Prostate gland (tissue), 2 donors: ENCODE measurements around the gene TRNP1. TPM values are rescaled to one million over a fixed set of nuclear protein-coding genes. Genes with fewer than 3 reads are reported as not detected.
A peak's percentile ranks its signal among the peaks of the same experiment; 100 is the strongest.

ENCODE experiments used
- DNase-seq: peaks from one replicate; pipeline ENCODE4 v3.0.0-alpha.2; 2019; ENCODE audit warnings: low spot score
- H3K27ac ChIP-seq, 2 donors: fragments of 200-600 bp; sonication (generic); 2 replicates each; pipeline ENCODE4 v1.5.1; 2017 to 2019
- H3K27me3 ChIP-seq: fragments of 200-600 bp; sonication (generic); replicated peaks from 2 replicates; pipeline ENCODE4 v1.5.1; 2019; ENCODE audit not compliant: insufficient read depth
- H3K36me3 ChIP-seq, 2 donors: fragments of 200-600 bp; sonication (generic); 1 replicate in 1 of 2; 2 replicates in 1 of 2; pipeline versions ENCODE4 v1.5.1 to v1.8.1; 2017 to 2019
- H3K4me1 ChIP-seq: fragments of 200-600 bp; sonication (generic); replicated peaks from 2 replicates; pipeline ENCODE4 v1.5.1; 2019
- H3K4me3 ChIP-seq, 2 donors: fragments of 200-600 bp; sonication (generic); 2 replicates each; pipeline ENCODE4 v1.5.1; 2017 to 2019
- H3K9me3 ChIP-seq: fragments of 200-600 bp; sonication (generic); 2 replicates; pipeline ENCODE4 v1.5.1; 2017
- CTCF ChIP-seq, 4 experiments: fragments of 200-600 bp in 2 of 4; fragments of 450-650 bp in 2 of 4; sonication (generic) in 2 of 4; IDR thresholded peaks; 1 replicate in 3 of 4; 2 replicates in 1 of 4; pipeline ENCODE4 v1.5.1; 2016 to 2019; ENCODE audit warnings: antibody characterized with exemption in 4 of 4, mild to moderate bottlenecking in 2 of 4, moderate library complexity in 2 of 4
- POLR2A ChIP-seq: fragments of 450-650 bp; IDR thresholded peaks from one replicate; pipeline ENCODE4 v1.6.1; 2016; ENCODE audit warnings: antibody characterized with exemption, mild to moderate bottlenecking
- POLR2AphosphoS5 ChIP-seq: sonication (generic); formaldehyde crosslinking; IDR thresholded peaks from one replicate; pipeline ENCODE4 v1.6.1; 2017; ENCODE audit warnings: antibody characterized with exemption
- WGBS: methylation state at CpG from one replicate; pipeline ENCODE4 v1.1.5; 2018; 5-methylcytosine and 5-hydroxymethylcytosine counted together
- intact Hi-C: fragments of 100-400 bp; cut with DNase I; formaldehyde crosslinking; loops from one replicate; pipeline ENCODE4 v1.14.2; 2022
- total RNA-seq, 2 donors: library from RNA; depleted of rRNA; stranded (reverse); fragments of >200 nt; gene quantifications; one replicate each; pipeline ENCODE4 v1.1.0, GENCODE V29; 2016

The TRNP1 gene
- total RNA-seq, 2 donors from 2014 or later = 21.1 to 30.6 TPM

DNA sequence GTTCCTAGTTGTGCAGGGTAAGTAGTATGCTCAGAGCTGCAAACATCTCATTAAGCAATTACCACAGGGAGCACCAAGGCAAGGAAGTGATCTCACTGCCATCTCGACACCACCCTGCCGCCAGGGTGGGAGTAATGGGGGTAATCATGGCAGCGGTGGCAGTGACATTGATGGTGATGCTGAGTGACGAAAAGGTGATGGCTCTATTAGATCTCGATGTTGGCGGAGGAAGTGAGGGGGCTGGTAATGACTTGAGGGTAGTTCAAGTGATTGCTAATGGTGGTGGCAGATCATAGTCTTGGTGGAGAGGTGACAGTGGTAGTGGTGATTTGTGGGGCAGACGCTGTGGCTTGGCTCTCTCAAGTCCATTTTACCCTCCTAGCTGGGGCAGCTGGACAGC, 44.5 kb downstream of the TRNP1 start:
- TF ChIP-seq POLR2A (no peak), POLR2AphosphoS5 (no peak), CTCF (IDR thresholded peaks at IDR 0.05) (no peak)
- no peak overlapping the region for H3K4me3 ChIP-seq
- H3K9me3 ChIP-seq = no peaks in the 10 kb centered on the region
- no peaks in the 10 kb centered on the region for H3K4me1 ChIP-seq
- no peaks in the 10 kb centered on the region for H3K36me3 ChIP-seq
- intact Hi-C loops = no loop called here
- no peak overlapping the region for H3K27ac ChIP-seq
- no peak for DNase-seq
- no peaks in the 10 kb centered on the region for H3K27me3 ChIP-seq
- WGBS = 74% methylated on average over 7 of the region's 7 CpGs

- H3K36me3 ChIP-seq = no peaks in the 10 kb centered on the region
- DNase-seq = no peak
- no peak overlapping the region for H3K4me3 ChIP-seq
- H3K27ac ChIP-seq = no peak overlapping the region
- no peaks in the 10 kb centered on the region for H3K9me3 ChIP-seq
- H3K4me1 ChIP-seq = no peaks in the 10 kb centered on the region
- H3K27me3 ChIP-seq = no peaks in the 10 kb centered on the region
- no peak for TF ChIP-seq POLR2AphosphoS5
- no peak for TF ChIP-seq CTCF (IDR thresholded peaks at IDR 0.05)
- no peak for TF ChIP-seq POLR2A
- WGBS = 77% methylated on average over 7 of the region's 7 CpGs
- intact Hi-C loops = loop anchor here (10.0 kb wide), 1 partner anchor 352 kb away; the partner anchor contains the start of gene GPR3
Measured at GRCh38 chr1:27042670-27043069, 49.2 kb downstream of the TRNP1 start.

DNA sequence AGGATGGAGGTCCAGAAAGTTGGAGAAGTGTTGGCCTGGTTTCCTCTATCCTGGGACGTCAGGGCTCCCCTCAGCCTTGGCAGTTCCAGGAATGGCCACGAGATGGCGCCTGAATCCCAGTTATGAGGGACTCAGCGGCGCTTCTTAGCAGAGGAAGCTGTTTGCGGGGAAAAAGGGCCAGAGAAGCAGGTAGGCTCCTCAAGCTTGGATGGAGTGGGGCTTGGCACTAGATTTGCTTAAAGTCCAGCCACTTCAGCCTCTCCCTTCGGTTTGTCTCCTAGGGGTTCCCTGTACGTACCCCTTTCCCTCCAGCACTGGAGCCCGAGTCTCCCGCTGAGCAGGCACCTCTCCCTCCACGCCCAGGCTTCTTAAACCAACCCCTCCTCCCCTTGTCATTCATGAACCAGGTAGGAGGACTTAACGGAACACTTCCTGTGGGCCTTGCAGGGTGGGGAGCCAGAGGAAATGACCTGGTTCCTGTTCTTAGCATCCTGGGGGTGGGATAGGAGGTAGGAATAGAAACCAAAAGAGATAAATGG, 51.2 kb downstream of the TRNP1 start:
- no peaks in the 10 kb centered on the region for H3K27me3 ChIP-seq
- H3K9me3 ChIP-seq = no peaks in the 10 kb centered on the region
- TF ChIP-seq POLR2AphosphoS5 (peak; percentile 65), CTCF (IDR thresholded peaks at IDR 0.05) (peak; percentile 93 to 99 (median 98)), POLR2A (no peak)
- H3K27ac ChIP-seq = no peak overlapping the region
- H3K36me3 ChIP-seq = no peaks in the 10 kb centered on the region
- WGBS = 17% methylated on average over 12 of the region's 12 CpGs
- peak; percentile 86 for DNase-seq
- intact Hi-C loops = loop anchor here (2.0 to 10.0 kb wide), 3 partner anchors 48 to 350 kb away; partner anchors contain the start of gene GPR3
- H3K4me3 ChIP-seq = no peak overlapping the region
- no peaks in the 10 kb centered on the region for H3K4me1 ChIP-seq

DNA sequence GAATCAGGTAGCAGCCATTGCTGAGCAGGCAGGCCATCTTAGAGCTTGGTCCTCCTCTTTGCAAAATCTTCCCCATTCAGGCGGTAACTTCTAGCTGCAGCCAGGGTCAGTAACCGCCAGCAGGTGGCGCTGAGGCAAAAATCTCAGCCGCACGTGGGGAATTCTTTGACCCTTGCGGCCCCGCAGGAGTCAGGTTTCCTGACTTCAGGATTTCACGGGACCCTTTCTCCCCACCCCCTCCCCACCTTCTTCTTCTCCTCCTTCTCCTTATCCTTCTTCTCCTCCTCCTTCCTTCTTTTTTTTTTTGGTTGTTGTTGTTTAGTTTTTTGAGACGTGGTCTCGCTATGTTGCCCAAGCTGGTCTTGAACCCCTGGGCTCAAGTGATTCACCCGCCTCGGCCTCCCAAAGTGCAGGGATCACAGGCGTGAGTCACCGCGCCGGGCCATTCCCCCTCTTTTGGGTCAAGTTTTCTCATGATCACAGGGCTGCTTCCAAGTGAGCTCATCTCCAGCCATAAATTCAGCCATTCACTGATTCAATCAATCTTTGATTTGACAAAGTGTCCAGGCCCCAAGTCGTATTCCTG, 52.6 kb downstream of the TRNP1 start:
- no peaks in the 10 kb centered on the region for H3K36me3 ChIP-seq
- H3K4me1 ChIP-seq = no peaks in the 10 kb centered on the region
- intact Hi-C loops = loop anchor here (2.0 to 10.0 kb wide), 3 partner anchors 49 to 349 kb away; partner anchors contain the start of gene GPR3
- no peak overlapping the region for H3K27ac ChIP-seq
- TF ChIP-seq CTCF (IDR thresholded peaks at IDR 0.05) (peak; percentile 70 to 83 (median 80)), POLR2AphosphoS5 (peak; percentile 11), POLR2A (no peak)
- 25% methylated on average over 17 of the region's 17 CpGs for WGBS
- peak; percentile 39 for DNase-seq
- no peak overlapping the region for H3K4me3 ChIP-seq
- H3K9me3 ChIP-seq = no peaks in the 10 kb centered on the region
- no peaks in the 10 kb centered on the region for H3K27me3 ChIP-seq

DNA sequence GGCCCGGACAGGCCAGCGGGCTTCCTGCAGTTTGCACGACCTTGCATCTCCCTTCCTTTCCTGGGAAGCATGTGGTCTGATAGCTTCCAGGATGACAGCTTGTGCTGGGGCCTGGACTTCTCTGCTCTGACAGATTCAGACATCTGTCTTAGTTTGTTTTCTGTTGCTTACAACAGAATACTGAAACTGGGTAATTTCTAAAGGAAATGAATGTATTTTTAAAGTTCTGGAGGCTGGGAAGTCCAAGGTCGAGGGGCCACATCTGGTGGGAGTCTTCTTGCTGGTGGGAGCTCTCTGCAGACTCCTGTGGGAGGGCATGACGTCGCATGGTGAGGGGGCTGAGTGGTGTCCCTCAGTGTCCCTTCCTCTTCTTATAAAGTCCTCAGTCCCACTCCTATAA, 54.4 kb downstream of the TRNP1 start:
- WGBS = 84% methylated on average over 6 of the region's 6 CpGs
- Histone ChIP-seq H3K9me3 (no peaks in the 10 kb centered on the region), H3K36me3 (no peaks in the 10 kb centered on the region), H3K27me3 (no peaks in the 10 kb centered on the region), H3K4me3 (no peak overlapping the region), H3K4me1 (no peaks in the 10 kb centered on the region), H3K27ac (no peak overlapping the region)
- TF ChIP-seq CTCF (IDR thresholded peaks at IDR 0.05) (no peak), POLR2A (no peak), POLR2AphosphoS5 (no peak)
- no peak for DNase-seq
- intact Hi-C loops = loop anchor here (10.0 kb wide), 1 partner anchor 347 kb away; the partner anchor contains the start of gene GPR3
